ENCODE data around the gene STEAP3.

DNA sequence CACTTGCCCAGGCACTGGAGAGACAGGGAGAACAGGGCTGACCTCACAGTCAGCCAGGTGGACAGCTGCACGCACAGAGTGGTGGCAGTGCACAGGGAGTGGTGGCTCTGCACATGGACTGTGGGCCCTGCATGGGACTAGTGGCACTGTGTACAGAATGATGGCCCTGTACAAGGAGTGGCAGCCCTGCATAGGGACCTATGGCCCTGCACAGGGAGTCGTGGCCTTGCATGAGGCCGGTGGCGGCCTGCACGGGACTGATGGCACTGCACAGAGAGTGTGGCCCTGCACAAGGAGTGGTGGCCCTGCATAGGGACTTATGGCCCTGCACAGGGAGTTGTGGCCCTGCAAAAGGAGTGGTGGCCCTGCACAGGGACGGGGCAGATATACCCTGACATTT lies 19.1 kb upstream of the STEAP3 start:
- TF ChIP-seq, protein P1, sequence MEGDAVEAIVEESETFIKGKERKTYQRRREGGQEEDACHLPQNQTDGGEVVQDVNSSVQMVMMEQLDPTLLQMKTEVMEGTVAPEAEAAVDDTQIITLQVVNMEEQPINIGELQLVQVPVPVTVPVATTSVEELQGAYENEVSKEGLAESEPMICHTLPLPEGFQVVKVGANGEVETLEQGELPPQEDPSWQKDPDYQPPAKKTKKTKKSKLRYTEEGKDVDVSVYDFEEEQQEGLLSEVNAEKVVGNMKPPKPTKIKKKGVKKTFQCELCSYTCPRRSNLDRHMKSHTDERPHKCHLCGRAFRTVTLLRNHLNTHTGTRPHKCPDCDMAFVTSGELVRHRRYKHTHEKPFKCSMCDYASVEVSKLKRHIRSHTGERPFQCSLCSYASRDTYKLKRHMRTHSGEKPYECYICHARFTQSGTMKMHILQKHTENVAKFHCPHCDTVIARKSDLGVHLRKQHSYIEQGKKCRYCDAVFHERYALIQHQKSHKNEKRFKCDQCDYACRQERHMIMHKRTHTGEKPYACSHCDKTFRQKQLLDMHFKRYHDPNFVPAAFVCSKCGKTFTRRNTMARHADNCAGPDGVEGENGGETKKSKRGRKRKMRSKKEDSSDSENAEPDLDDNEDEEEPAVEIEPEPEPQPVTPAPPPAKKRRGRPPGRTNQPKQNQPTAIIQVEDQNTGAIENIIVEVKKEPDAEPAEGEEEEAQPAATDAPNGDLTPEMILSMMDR (IDR thresholded peaks at IDR 0.05) = no peak
- TF ChIP-seq ZFX (IDR thresholded peaks at IDR 0.05; ENCODE audit: borderline replicate concordance) = no peak

Data from 22Rv1 (cell line).